GM21515 (cell line): ENCODE data around the gene CDC16.
"Not testable (repeated sequence)": the region's sequence is repeated elsewhere in the genome, so short reads cannot be mapped to it uniquely, and the experiment has no call there.

Source experiments
- ATAC-seq: cut with Tn5 transposase; IDR thresholded peaks from one replicate; pipeline ENCODE4 v1.9.1; 2021; ENCODE audit not compliant: unreplicated experiment

Gene CDC16

DNA sequence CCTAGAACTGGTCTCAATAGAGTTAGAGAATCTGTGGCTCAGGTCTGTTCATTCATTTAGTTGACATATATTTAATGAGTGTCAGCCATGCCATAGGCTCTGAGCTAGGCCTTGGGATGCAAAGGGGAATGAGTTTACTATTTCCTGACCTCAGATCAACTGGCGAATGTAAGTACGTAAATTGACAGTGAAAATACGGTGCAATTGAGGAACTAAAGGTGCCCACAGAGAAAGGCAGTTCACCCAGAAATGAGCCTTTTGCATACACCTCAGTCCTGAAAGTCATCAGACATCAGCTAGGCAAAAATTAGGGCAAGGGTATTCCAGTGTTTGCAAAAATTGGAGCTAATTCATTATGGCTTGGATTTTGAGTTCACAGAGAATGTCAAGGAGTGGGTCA is 26.1 kb downstream of the CDC16 start:
- no peak for ATAC-seq

DNA sequence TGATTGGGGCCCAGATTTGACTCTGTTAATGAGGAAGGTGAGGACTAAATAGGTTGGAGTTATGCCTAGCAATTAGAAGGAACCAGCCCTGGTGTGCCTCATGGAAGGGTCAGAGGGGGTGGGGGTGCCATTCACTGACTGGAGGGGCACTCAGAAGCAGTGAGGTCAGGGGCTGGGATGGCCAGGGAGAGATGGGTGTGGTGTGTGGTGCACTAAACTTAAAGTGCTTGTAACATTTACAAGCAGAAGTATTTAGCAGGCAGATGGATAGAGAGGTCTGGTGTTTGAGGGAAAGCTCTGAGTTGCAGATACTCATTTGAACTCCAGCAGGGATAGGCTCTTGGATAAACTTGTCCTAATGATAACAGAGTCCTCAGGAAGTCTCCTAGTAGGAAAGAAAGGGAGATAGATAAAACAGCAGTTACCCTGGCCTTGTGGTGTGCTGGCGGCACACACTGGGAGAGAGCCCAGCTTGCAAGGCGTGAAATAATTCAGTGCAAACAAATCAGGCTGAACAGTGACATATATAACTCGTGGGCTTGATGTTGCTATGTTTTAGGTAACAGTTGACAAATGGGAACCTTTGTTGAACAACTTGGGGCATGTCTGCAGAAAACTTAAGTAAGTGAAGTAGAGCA is 26.8 kb downstream of the CDC16 start:
- no peak for ATAC-seq

DNA sequence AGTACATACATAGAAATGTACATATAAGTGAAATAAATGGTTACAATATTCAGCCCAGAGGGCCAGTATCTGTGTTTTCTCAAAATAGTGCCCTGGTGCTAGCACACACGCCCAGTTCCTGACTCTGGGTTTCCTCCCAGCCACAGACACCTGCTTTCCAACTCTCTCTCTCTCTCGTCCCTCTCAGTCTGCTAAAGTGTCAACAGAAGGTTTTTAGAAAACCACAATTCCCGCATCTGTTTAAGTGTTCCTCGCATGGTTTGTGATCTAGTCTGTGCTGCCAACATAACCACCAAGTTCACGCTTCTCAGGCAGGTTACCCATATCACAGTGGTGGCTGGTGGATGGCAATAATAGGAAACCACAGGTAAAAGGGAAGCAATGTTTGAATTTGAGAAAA is 28.9 kb downstream of the CDC16 start:
- no peak for ATAC-seq

- not testable (repeated sequence) for ATAC-seq
Measured at GRCh38 chr13:114264313-114264712, 29.6 kb downstream of the CDC16 start.

- no peak for ATAC-seq
Measured at GRCh38 chr13:114264886-114265611, 30.4 kb downstream of the CDC16 start.

DNA sequence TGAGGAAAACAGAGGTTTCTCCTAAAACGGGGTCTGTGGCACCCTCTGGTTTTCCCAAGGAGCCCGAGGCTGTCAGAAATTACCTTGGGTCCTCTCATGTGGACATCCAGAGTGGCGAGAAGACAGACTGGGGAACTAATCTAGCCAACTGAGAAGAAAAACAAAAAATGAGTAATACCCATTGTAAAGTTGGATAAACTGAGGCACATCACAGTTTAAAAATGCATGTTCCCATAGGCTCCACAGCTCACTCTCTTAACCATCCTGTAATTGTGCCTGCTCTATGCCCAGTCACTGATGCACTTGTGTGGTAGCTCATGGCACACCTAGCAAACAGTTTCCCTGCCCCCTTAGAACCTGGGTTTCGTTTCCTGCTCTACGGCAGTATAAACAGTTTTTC is 31.5 kb downstream of the CDC16 start:
- ATAC-seq: no peak

GRCh38 chr13:114268344-114269280 is 33.9 kb downstream of the CDC16 start:
- ATAC-seq: no peak

DNA sequence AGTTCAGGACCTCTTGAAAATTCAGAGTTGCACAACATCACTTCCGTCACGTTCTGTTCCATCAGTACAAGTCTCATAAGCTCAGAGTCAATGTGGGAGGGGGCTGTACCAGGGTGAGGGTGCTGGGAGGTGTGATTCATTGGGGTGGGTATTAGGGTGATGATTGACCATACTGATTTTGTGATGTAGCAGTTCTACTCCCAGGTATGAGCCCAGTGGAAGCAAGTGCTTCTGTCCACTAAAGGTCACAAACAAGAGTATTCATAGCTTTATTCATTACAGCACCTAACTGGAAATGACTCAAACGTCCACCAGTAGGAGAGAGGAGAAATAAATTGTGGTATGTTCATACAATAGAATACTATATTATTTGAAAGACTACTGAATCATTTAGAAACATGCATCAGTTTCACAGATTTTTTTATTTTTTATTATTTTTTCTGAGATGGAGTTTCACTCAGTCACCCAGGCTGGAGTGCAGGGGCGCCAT is 34.6 kb downstream of the CDC16 start:
- ATAC-seq: no peak

GRCh38 chr13:114272977-114273376 is 38.3 kb downstream of the CDC16 start:
- ATAC-seq: no peak

GRCh38 chr13:114275304-114275703 is 40.6 kb downstream of the CDC16 start:
- no peak for ATAC-seq

- ATAC-seq: no peak
Measured at GRCh38 chr13:114279146-114279545, 44.4 kb downstream of the CDC16 start.

- ATAC-seq: no peak
Measured at GRCh38 chr13:114279758-114280355, 45.2 kb downstream of the CDC16 start.

GRCh38 chr13:114281351-114282040 is 46.8 kb downstream of the CDC16 start, which contains the start of gene UPF3A:
TSS of gene UPF3A (plus strand) at chr13:114281601. CDS start at chr13:114281640, 39 bp downstream.
- peak; percentile 70 for ATAC-seq

GRCh38 chr13:114282041-114282670 is 47.5 kb downstream of the CDC16 start:
- peak; percentile 47 for ATAC-seq

DNA sequence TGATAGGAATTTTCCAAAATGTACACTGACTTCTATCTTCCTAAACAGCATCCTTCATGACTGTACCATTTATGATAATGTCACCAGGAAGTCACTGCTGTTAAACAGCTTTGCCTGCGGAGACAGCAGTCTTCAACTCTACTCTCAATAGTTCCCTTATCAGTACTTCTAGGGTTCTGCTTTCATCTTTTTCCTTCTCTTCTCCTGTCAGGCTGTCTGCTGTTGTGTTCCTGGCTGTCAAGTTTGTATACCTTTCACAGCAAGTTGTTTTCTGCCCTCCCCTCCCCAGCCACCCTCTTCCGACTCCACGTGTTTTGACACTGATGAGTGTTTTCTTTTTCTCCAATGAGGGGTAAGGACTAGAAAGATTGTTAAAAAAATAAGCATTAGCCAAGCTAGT is 48.9 kb downstream of the CDC16 start:
- no peak for ATAC-seq

DNA sequence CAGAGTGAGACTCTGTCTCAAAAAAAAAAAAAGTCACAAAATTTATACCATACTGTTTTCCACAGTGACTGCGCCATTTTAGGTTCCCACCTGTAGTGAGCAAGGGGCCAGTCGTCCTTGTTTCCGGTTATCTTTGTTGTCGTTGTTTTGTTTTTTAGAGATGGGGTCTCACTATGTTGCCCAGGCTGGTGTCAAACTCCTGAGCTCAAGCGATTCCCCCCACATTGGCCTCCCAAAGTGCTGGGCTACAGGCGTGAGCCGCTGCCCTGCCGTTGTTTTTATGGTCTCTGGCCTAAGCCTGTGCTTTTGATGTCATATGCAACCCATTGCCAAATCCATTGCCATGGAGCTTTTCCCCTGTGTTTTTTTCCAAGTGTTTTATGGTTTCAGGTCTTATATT is 50.0 kb downstream of the CDC16 start:
- ATAC-seq: no peak

DNA sequence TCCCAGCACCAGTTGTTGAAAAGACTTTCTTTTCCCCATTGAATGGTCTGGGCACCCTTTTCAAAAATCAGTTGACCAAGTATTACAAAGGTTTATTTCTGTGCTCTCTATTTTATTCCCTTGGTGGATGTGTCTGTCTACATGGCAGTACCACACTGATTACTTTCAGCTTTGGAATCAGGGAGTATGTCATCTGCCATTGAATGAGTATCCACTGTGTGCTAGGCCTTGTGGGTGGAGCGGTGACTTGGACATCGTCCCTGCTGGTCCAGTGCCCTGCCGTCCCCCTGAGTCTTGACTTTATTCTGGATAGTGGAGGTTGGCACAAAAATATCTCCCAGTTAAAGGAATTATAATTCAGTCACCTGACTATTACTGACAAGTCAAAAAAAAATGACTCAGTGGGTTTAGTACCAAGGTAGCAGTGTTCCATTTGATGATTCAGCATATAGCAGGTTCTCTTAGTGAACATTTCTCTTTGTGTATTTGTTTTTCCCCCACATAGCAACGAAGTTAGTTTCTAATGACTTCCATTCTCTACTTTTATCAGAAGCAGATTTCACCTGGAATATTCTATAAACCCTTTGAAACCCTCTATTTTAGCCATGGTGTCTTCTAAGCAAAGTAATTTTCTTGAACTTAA is 50.6 kb downstream of the CDC16 start:
- no peak for ATAC-seq

DNA sequence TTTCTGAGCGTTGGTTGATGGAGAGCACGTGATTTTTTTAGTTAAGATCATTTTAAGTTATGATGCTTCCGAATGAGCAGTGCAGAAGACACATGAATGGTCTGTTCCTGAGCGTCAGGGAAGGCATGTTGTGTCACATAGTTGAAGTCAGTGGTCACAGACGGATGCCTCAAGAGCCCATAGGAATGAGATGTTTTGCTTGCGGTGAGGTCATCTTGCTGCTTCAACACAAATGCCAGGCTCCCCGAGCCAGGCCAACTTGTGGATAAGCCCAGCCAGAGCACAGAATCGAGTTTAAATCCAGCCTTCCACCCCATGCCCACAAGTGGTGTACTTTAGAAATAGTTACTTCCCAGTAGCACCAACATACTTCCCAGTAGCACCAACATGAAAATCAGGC is 52.1 kb downstream of the CDC16 start:
- ATAC-seq: no peak

- no peak for ATAC-seq
Measured at GRCh38 chr13:114288157-114288591, 53.5 kb downstream of the CDC16 start.
